Peyer's patch (tissue), 4 donors: ENCODE data around the gene AKT1. TPM values are rescaled to one million over a fixed set of nuclear protein-coding genes. Genes with fewer than 3 reads are reported as not detected.

ENCODE experiments used
- DNase-seq, 3 donors: peaks; one replicate each; pipeline ENCODE4 v3.0.0-alpha.2; 2017 to 2019
- H3K27ac ChIP-seq, 4 donors: fragments of 200-600 bp; sonication (generic); one replicate each; pipeline ENCODE4 v1.5.1; 2016 to 2019
- H3K27me3 ChIP-seq, 2 donors: fragments of 200-600 bp; sonication (generic); one replicate each; pipeline ENCODE4 v1.5.1; 2019
- H3K36me3 ChIP-seq, 3 donors: fragments of 200-600 bp; sonication (generic); one replicate each; pipeline ENCODE4 v1.5.1; 2016 to 2019
- H3K4me1 ChIP-seq, 4 donors: fragments of 200-600 bp; sonication (generic); one replicate each; pipeline ENCODE4 v1.5.1; 2016 to 2019
- H3K4me3 ChIP-seq, 4 donors: fragments of 200-600 bp; sonication (generic); 1 replicate in 3 of 4; 2 replicates in 1 of 4; pipeline ENCODE4 v1.5.1; 2016 to 2019; ENCODE audit warnings: mild to moderate bottlenecking in 1 of 4
- H3K9me3 ChIP-seq, 4 donors: fragments of 200-600 bp; sonication (generic); one replicate each; pipeline ENCODE4 v1.5.1; 2016 to 2019; ENCODE audit warnings: mild to moderate bottlenecking in 1 of 4
- CTCF ChIP-seq, 6 experiments: fragments of 450-650 bp in 4 of 6; fragments of 200-600 bp in 2 of 6; sonication (generic) in 1 of 6; IDR thresholded peaks; one replicate each; pipeline ENCODE4 v1.5.1; 2017 to 2019; ENCODE audit warnings: antibody characterized with exemption in 6 of 6, mild to moderate bottlenecking in 3 of 6, moderate library complexity in 1 of 6
- POLR2A ChIP-seq, 2 donors: fragments of 450-650 bp; IDR thresholded peaks; one replicate each; pipeline ENCODE4 v1.5.1; 2017; ENCODE audit warnings: antibody characterized with exemption in 2 of 2, mild to moderate bottlenecking in 2 of 2, moderate library complexity in 2 of 2
- total RNA-seq, 4 donors: library from RNA; depleted of rRNA; stranded (reverse); fragments of >200 nt; gene quantifications; one replicate each; pipeline ENCODE4 v1.1.0, GENCODE V29; 2016

Gene AKT1
- total RNA-seq, 4 donors from 2014 or later, result 85.6 to 259 (median 111) TPM

- H3K27me3 ChIP-seq, result no peaks in the 10 kb centered on the region
- H3K4me3 ChIP-seq, result no peak overlapping the region
- no peaks in the 10 kb centered on the region for H3K9me3 ChIP-seq
- TF ChIP-seq CTCF (IDR thresholded peaks at IDR 0.05), result no peak
- TF ChIP-seq POLR2A (IDR thresholded peaks at IDR 0.05), result no peak
- DNase-seq, result no peak
- peaks cover 0 to 54% (median 0%) of the 10 kb centered on the region in 3 donors for H3K36me3 ChIP-seq
- peaks cover 0 to 34% (median 16%) of the 10 kb centered on the region in 4 donors for H3K4me1 ChIP-seq
- H3K27ac ChIP-seq, result no peak overlapping the region
These were observed 39.9 kb downstream of the AKT1 start for GRCh38 chr14:104755621-104756020.

GRCh38 chr14:104754213-104754851, 41.2 kb downstream of the AKT1 start:
- no peak for DNase-seq
- peaks cover 0 to 43% (median 16%) of the 10 kb centered on the region in 4 donors for H3K4me1 ChIP-seq
- H3K36me3 ChIP-seq, result peaks cover 0 to 41% (median 0%) of the 10 kb centered on the region in 3 donors
- no peaks in the 10 kb centered on the region for H3K27me3 ChIP-seq
- no peaks in the 10 kb centered on the region for H3K9me3 ChIP-seq
- H3K27ac ChIP-seq, result peak overlapping the region in 1 of 4 donors; percentile 80
- no peak for TF ChIP-seq POLR2A (IDR thresholded peaks at IDR 0.05)
- no peak for TF ChIP-seq CTCF (IDR thresholded peaks at IDR 0.05)
- peak overlapping the region; percentile 89 to 99 (median 94) for H3K4me3 ChIP-seq

GRCh38 chr14:104753528-104754212, 41.9 kb downstream of the AKT1 start:
- Histone ChIP-seq H3K4me1 (peaks cover 0 to 50% (median 16%) of the 10 kb centered on the region in 4 donors), H3K27me3 (no peaks in the 10 kb centered on the region), H3K9me3 (no peaks in the 10 kb centered on the region), H3K4me3 (peak overlapping the region; percentile 89 to 99 (median 94)), H3K36me3 (peaks cover 0 to 35% (median 0%) of the 10 kb centered on the region in 3 donors), H3K27ac (peak overlapping the region; percentile 80 to 93 (median 90))
- no peak for TF ChIP-seq CTCF (IDR thresholded peaks at IDR 0.05)
- no peak for TF ChIP-seq POLR2A (IDR thresholded peaks at IDR 0.05)
- peak in 2 of 3 donors; percentile 60 to 66 for DNase-seq

- TF ChIP-seq POLR2A (IDR thresholded peaks at IDR 0.05) (peak; percentile 86), CTCF (IDR thresholded peaks at IDR 0.05) (no peak)
- H3K4me1 ChIP-seq, result peaks cover 0 to 57% (median 16%) of the 10 kb centered on the region in 4 donors
- no peaks in the 10 kb centered on the region for H3K27me3 ChIP-seq
- H3K27ac ChIP-seq, result peak within 1 kb of the TSS; percentile 80 to 93 (median 90)
- H3K9me3 ChIP-seq, result no peaks in the 10 kb centered on the region
- DNase-seq, result peak; percentile 99 to 100 (median 100)
- peaks cover 0 to 28% (median 0%) of the 10 kb centered on the region in 3 donors for H3K36me3 ChIP-seq
- H3K4me3 ChIP-seq, result peak within 1 kb of the TSS; percentile 89 to 99 (median 94)
These were observed 42.6 kb downstream of the AKT1 start, which contains the start of gene SIVA1 for GRCh38 chr14:104752735-104753527. TSS of gene SIVA1 (plus strand) at chr14:104753147. CDS start at chr14:104753202, 55 bp downstream.

- peaks cover 0 to 23% (median 0%) of the 10 kb centered on the region in 3 donors for H3K36me3 ChIP-seq
- TF ChIP-seq CTCF (IDR thresholded peaks at IDR 0.05) (no peak), POLR2A (IDR thresholded peaks at IDR 0.05) (peak; percentile 45 to 49)
- no peaks in the 10 kb centered on the region for H3K27me3 ChIP-seq
- no peak for DNase-seq
- H3K4me1 ChIP-seq, result peaks cover 0 to 63% (median 16%) of the 10 kb centered on the region in 4 donors
- H3K9me3 ChIP-seq, result no peaks in the 10 kb centered on the region
- H3K4me3 ChIP-seq, result peak overlapping the region; percentile 89 to 99 (median 94)
- H3K27ac ChIP-seq, result peak overlapping the region; percentile 80 to 93 (median 90)
These were observed 43.2 kb downstream of the AKT1 start for GRCh38 chr14:104752423-104752734.
